NCI-H146 (cell line): ENCODE data around the gene BAZ1B.
"Not testable (repeated sequence)": the region's sequence is repeated elsewhere in the genome, so short reads cannot be mapped to it uniquely, and the experiment has no call there.

ENCODE experiments used
- DNase-seq: peaks from one replicate; lab custom pipeline; 2025; lab: John Stamatoyannopoulos, UW

BAZ1B gene

GRCh38 chr7:73443548-73444255 is 78.4 kb downstream of the BAZ1B start:
- DNase-seq = no peak

DNA sequence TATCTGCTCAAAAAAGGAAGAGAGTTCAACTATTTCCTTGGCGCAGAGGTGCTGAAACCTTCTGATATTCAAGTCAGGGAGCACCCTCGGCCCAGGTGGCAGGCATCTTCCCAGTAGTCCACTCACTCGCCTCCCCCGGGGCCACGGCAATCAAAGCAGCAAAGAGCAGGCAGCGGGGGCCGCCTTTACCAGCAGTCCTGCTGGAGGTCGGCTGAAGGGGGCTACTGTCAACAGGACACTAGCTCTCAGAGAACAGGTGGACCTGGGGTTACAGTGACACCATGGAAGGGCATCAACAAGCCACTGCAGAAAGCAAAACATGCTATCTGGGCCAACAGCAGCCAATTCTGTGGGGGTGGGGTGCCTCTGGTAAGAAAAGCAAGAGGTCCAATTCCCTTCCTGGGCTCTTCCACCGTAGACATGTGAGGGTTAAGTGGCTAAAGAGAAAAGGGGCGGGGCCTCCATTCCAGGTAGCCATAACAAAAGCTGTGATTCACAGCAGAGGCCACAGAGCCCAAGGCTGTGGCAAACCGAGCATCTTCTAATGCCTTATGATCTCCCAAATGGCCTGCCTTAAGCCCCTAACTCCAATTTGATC is 79.1 kb downstream of the BAZ1B start:
- no peak for DNase-seq

- no peak for DNase-seq
Measured at GRCh38 chr7:73442222-73442902, 79.7 kb downstream of the BAZ1B start.

DNA sequence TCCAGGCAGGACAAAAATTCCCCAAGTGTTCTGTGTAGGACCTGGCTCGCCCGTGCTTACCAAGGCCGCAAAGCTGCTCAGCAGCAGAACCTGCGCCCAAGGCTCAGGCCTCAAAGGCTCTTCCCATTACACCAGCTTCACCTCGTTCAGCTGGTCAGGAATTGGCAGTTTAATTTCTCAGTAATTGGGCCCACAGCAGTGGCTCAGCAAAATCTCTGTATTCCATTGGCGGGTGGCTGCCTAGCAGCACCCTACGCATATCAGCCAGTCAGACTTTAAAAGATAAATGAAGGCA is 82.7 kb downstream of the BAZ1B start:
- no peak for DNase-seq

- DNase-seq = no peak
Measured at GRCh38 chr7:73438547-73439409, 83.3 kb downstream of the BAZ1B start.

DNA sequence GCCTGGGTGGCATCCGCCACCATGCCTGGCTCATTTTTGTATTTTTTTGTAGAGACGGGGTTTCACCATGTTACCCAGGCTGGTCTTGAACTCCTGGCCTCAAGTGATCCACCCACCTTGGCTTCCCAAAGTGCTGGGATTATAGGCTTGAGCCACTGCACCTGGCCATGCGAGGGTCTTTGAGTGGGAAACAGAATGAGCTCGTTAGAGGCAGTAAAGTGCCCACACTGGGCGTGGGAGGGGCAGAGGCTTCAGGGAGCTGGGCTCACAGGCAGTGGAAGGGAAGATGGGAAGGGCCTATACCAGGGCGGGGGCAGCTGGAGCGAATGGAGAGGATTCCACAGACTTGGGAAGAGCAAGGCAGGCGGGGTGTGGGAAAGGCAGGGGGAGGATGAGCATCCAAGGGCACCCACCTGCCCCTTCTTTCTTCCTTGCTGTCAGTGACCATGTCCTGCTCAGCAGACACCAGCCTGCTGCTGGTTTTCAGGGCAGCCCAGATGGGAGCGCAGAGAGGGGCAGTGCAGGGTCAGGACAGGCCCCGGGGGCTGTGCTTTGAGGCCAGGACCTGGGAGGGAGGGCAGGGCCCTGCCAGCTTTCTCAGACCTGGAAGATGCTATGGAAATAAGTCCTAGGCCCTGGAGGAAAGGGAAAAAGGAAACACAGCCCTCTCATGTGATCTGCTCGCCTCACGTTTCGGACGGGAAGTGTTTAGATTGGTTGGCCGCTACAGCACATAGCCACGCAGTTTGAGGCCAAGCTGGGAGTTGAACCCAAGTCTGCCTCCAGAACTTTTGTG is 84.3 kb downstream of the BAZ1B start:
- no peak for DNase-seq

- DNase-seq = no peak
Measured at GRCh38 chr7:73437091-73437490, 85.0 kb downstream of the BAZ1B start.

- DNase-seq = peak; percentile 38
Measured at GRCh38 chr7:73436031-73436929, 85.8 kb downstream of the BAZ1B start.

GRCh38 chr7:73435471-73436009 is 86.6 kb downstream of the BAZ1B start:
- no peak for DNase-seq

- DNase-seq = no peak
Measured at GRCh38 chr7:73434701-73435069, 87.4 kb downstream of the BAZ1B start.

GRCh38 chr7:73433924-73434700 is 88.0 kb downstream of the BAZ1B start:
- DNase-seq = peak; percentile 65

- no peak for DNase-seq
Measured at GRCh38 chr7:73432676-73433075, 89.4 kb downstream of the BAZ1B start.

- DNase-seq = no peak
Measured at GRCh38 chr7:73431041-73431835, 90.9 kb downstream of the BAZ1B start.

DNA sequence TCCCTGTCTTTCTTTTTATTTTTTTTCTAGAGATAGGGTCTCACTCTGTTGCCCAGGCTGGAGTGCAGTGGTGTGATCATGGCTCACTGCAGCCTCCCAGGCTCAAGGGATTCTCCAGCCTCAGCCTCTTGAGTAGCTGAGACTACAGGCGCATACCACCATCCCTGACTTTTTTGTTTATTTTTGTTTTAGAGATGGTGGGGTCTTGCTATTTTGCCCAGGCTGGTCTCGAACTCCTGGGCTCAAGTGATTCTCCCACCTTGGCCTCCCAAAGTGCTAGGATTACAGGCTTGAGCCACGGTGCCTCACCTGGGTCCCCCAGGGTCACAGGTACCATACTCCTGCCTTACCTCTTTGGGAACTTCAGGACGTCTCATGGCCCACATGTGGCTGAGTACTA is 91.6 kb downstream of the BAZ1B start:
- DNase-seq = not testable (repeated sequence)

- no peak for DNase-seq
Measured at GRCh38 chr7:73429622-73430505, 92.2 kb downstream of the BAZ1B start.

- DNase-seq = peak; percentile 94
Measured at GRCh38 chr7:73429215-73429614, 92.9 kb downstream of the BAZ1B start.

DNA sequence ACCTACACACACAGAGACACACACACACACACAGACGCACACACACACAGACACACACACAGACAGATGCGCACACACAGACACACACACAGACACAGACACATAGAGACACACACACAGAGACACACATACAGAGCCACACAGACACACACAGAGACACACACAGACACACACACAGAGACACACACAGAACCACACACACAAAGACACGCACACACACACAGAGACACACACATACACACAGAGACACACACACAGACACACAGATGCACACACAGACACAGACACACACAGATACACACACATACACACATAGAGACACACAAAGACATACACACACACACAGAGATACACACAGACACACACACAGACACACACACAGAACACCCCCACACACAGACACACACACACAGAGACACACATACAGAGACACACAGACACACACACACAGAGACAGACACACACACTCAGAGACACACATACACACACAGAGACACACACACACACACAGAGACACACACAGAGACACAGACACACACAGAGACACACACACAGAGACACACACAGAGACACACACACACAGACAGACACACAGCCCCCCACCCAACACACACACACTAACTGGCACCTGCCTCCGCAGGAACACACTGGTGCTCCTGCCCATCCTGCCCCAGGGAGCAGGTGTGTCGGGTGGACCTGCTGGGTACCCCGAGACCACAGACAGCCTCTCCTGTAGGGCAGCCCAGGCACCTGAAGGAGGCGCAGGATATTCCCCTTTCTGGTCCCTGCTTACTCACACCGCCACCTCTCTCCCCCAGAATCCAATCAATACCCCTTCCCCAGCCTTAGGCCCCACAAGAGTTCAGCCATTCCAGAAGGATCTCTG is 93.9 kb downstream of the BAZ1B start:
- DNase-seq = peak; percentile 44
